Vagina (tissue), 2 donors: ENCODE results near the gene SHISA5.
"Not testable (repeated sequence)": the region's sequence is repeated elsewhere in the genome, so short reads cannot be mapped to it uniquely, and the experiment has no call there.

ENCODE experiments used
- CTCF ChIP-seq, 3 experiments: fragments of 450-650 bp in 2 of 3; fragments of 200-600 bp in 1 of 3; sonication (generic) in 1 of 3; IDR thresholded peaks; one replicate each; pipeline ENCODE4 v1.5.1; 2017 to 2019; ENCODE audit warnings: antibody characterized with exemption in 3 of 3, mild to moderate bottlenecking in 2 of 3, moderate library complexity in 2 of 3
- POLR2A ChIP-seq, 2 donors: fragments of 450-650 bp; IDR thresholded peaks; one replicate each; pipeline ENCODE4 v1.6.1; 2017; ENCODE audit warnings: antibody characterized with exemption in 2 of 2, mild to moderate bottlenecking in 2 of 2, moderate library complexity in 2 of 2

- not testable (repeated sequence) for TF ChIP-seq CTCF, POLR2A (IDR thresholded peaks at IDR 0.05)
Observed at GRCh38 chr3:48482822-48483221, 21.2 kb downstream of the SHISA5 start.
